SK-N-MC (cell line): ENCODE measurements around the gene TMEM117.

Source experiments
- EZH2 ChIP-seq: fragments of 200-600 bp; sonication (generic); IDR thresholded peaks from one replicate; pipeline ENCODE4 v1.6.1; 2017; ENCODE audit warnings: antibody characterized with exemption
- FOXP2 ChIP-seq: optimal IDR thresholded peaks from 2 replicates; pipeline ENCODE3; 2011; ENCODE audit warnings: mild to moderate bottlenecking, moderate library complexity; ENCODE audit not compliant: insufficient read depth; ENCODE audit errors: extremely low read length, control extremely low read depth
- POLR2AphosphoS5 ChIP-seq: IDR thresholded peaks from 2 replicates; pipeline ENCODE4 v1.6.1; 2012; ENCODE audit warnings: mild to moderate bottlenecking, low read depth, low read length, borderline replicate concordance

DNA sequence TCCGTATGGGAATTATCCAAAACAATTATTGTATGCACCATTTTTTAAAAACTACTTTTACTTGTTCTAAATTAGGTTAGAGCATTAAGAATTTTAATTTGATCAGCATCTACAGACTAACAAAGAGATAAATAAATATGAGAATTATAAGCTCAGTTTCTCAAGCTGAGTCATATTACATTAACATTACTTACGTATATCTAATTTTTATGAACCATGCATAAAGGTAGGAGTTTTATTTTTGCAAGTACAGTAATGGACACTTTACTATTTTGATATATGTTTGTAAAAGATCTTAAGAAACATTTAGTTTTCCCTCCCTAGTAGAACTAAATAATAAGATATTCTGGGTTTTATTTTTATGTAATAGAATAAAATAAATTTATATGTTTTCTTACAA lies 410.1 kb downstream of the TMEM117 start:
- TF ChIP-seq EZH2 (no peak), POLR2AphosphoS5 (no peak), FOXP2 (no peak)
